SK-N-SH (cell line): ENCODE measurements around the gene LRIG1.

Experiments used
- CHD2 ChIP-seq: fragments of 150-350 bp; IDR thresholded peaks from 2 replicates; pipeline ENCODE4 v1.6.1; 2018; ENCODE audit warnings: low read length; ENCODE audit not compliant: partially characterized antibody
- CTCF ChIP-seq: fragments of 200-600 bp; sonication (generic); IDR thresholded peaks from 2 replicates; pipeline ENCODE4 v1.6.1; 2017; ENCODE audit warnings: antibody characterized with exemption, mild to moderate bottlenecking, moderate library complexity
- EP300 ChIP-seq, 2 experiments: IDR thresholded peaks; 2 replicates each; pipeline versions ENCODE4 v1.4.0 to v1.6.1; 2012; ENCODE audit warnings: borderline replicate concordance in 1 of 2, low read depth in 1 of 2, low read length in 1 of 2
- EZH2phosphoT487 ChIP-seq: fragments of 200-600 bp; sonication (generic); IDR thresholded peaks from 2 replicates; pipeline ENCODE4 v1.6.1; 2017; ENCODE audit warnings: low read depth, mixed run types, mild to moderate bottlenecking, antibody characterized with exemption, moderate library complexity, borderline replicate concordance
- FOXM1 ChIP-seq: IDR thresholded peaks from 2 replicates; pipeline ENCODE4 v1.4.0; 2012; ENCODE audit warnings: low read depth, mild to moderate bottlenecking
- GATA2 ChIP-seq: sonication (generic); formaldehyde crosslinking; IDR thresholded peaks from 2 replicates; pipeline ENCODE4 v1.5.0; 2020; ENCODE audit warnings: mild to moderate bottlenecking, missing genetic modification reagents
- MXI1 ChIP-seq: IDR thresholded peaks from 2 replicates; pipeline ENCODE4 v1.6.1; 2012; ENCODE audit warnings: mild to moderate bottlenecking, low read depth, low read length, improper control_type of control experiment
- NFIC ChIP-seq: IDR thresholded peaks from 2 replicates; pipeline ENCODE4 v1.4.0; 2012; ENCODE audit warnings: borderline replicate concordance
- RXRA ChIP-seq: IDR thresholded peaks from 2 replicates; pipeline ENCODE4 v1.4.0; 2012; ENCODE audit warnings: low read depth, mild to moderate bottlenecking, borderline replicate concordance
- SIN3A ChIP-seq: IDR thresholded peaks from 2 replicates; pipeline ENCODE4 v1.6.1; 2012; ENCODE audit warnings: low read depth, mild to moderate bottlenecking, low read length, moderate library complexity, borderline replicate concordance
- SMC3 ChIP-seq: IDR thresholded peaks from 2 replicates; pipeline ENCODE4 v1.6.1; 2012; ENCODE audit warnings: low read depth, low read length, improper control_type of control experiment
- YY1 ChIP-seq: IDR thresholded peaks from 2 replicates; pipeline ENCODE4 v1.4.0; 2012; ENCODE audit warnings: low read depth, mild to moderate bottlenecking

- TF ChIP-seq CTCF (no peak), EZH2phosphoT487 (no peak), GATA2 (CRISPR knock-in tag) (no peak), YY1 (no peak), SIN3A (no peak), SMC3 (no peak), CHD2 (no peak), EP300 (IDR thresholded peaks at IDR 0.05; ENCODE audit: borderline replicate concordance in 1 of 2, low read depth in 1 of 2, low read length in 1 of 2) (no peak), FOXM1 (no peak), NFIC (no peak), RXRA (no peak), MXI1 (no peak)
Measured at GRCh38 chr3:66492672-66493071, 8.2 kb downstream of the LRIG1 start.
